GM18507 (cell line): ENCODE measurements around the gene NUP50.

Experiments used
- DNase-seq: peaks from one replicate; pipeline ENCODE4 v3.0.0; 2011; ENCODE audit warnings: low read depth; ENCODE audit not compliant: insufficient read length; ENCODE audit errors: extremely low spot score
- FAIRE-seq: peaks from 2 replicates; lab custom pipeline; 2011; peaks lifted over from hg19 to GRCh38; lab: Jason Lieb, UNC

The NUP50 gene

GRCh38 chr22:45163451-45164269 is at the start of gene NUP50:
Gene NUP50 (plus strand): TSS chr22:45163925. CDS start chr22:45168178, 4,253 bp downstream.
- FAIRE-seq: peak; percentile 95
- peak; percentile 99 for DNase-seq

- FAIRE-seq (no peak), DNase-seq (no peak)
Measured at GRCh38 chr22:45120440-45120839, 43.3 kb upstream of the NUP50 start.

- DNase-seq (no peak), FAIRE-seq (no peak)
Measured at GRCh38 chr22:45120931-45121330, 42.8 kb upstream of the NUP50 start.

- FAIRE-seq: no peak
Measured at GRCh38 chr22:45124176-45124847, 39.4 kb upstream of the NUP50 start.

GRCh38 chr22:45125188-45125587 is 38.5 kb upstream of the NUP50 start:
- DNase-seq: no peak
- FAIRE-seq: no peak

More at GRCh38 chr22:45124176-45124847, 39.4 kb upstream of the NUP50 start:
- no peak for DNase-seq

- FAIRE-seq: no peak
Measured at GRCh38 chr22:45127866-45128265, 35.9 kb upstream of the NUP50 start.

GRCh38 chr22:45129703-45130524 is 33.8 kb upstream of the NUP50 start:
- no peak for DNase-seq
- peak; percentile 75 for FAIRE-seq

More at GRCh38 chr22:45127866-45128265, 35.9 kb upstream of the NUP50 start:
- DNase-seq: no peak

GRCh38 chr22:45130891-45131290 is 32.8 kb upstream of the NUP50 start:
- DNase-seq: no peak
- FAIRE-seq: no peak

GRCh38 chr22:45131749-45132148 is 32.0 kb upstream of the NUP50 start:
- no peak for FAIRE-seq
- no peak for DNase-seq

GRCh38 chr22:45134313-45134712 is 29.4 kb upstream of the NUP50 start:
- FAIRE-seq: no peak
- DNase-seq: no peak

GRCh38 chr22:45136594-45136993 is 27.1 kb upstream of the NUP50 start:
- DNase-seq (no peak), FAIRE-seq (peak; percentile 35)

- FAIRE-seq (no peak), DNase-seq (no peak)
Measured at GRCh38 chr22:45139693-45140092, 24.0 kb upstream of the NUP50 start.

GRCh38 chr22:45142376-45142775 is 21.3 kb upstream of the NUP50 start:
- DNase-seq (no peak), FAIRE-seq (no peak)

- no peak for FAIRE-seq
- no peak for DNase-seq
Measured at GRCh38 chr22:45144916-45145315, 18.8 kb upstream of the NUP50 start.

- DNase-seq: no peak
- no peak for FAIRE-seq
Measured at GRCh38 chr22:45149671-45150070, 14.1 kb upstream of the NUP50 start.

- DNase-seq (no peak), FAIRE-seq (no peak)
Measured at GRCh38 chr22:45150139-45150538, 13.6 kb upstream of the NUP50 start.

GRCh38 chr22:45151503-45151902 is 12.2 kb upstream of the NUP50 start:
- no peak for DNase-seq
- FAIRE-seq: no peak

GRCh38 chr22:45154383-45154782 is 9.3 kb upstream of the NUP50 start:
- FAIRE-seq: no peak
- no peak for DNase-seq

- DNase-seq (no peak), FAIRE-seq (no peak)
Measured at GRCh38 chr22:45155050-45155840, 8.5 kb upstream of the NUP50 start.
